Kidney epithelial cell (primary cell): Measurements from ENCODE around the gene ACOT2. TPM values are rescaled to one million over a fixed set of nuclear protein-coding genes. Genes with fewer than 3 reads are reported as not detected.
A peak's percentile ranks its signal among the peaks of the same experiment; 100 is the strongest.
"Not testable (repeated sequence)": the region's sequence is repeated elsewhere in the genome, so short reads cannot be mapped to it uniquely, and the experiment has no call there.

Source experiments
- DNase-seq: peaks from one replicate; pipeline ENCODE4 v3.0.0-alpha.2; 2010; ENCODE audit warnings: low read depth
- H3K27me3 ChIP-seq: 2 replicates; pipeline ENCODE4 v1.6.0; 2011; ENCODE audit warnings: low read length; ENCODE audit not compliant: control insufficient read depth, insufficient read depth
- H3K36me3 ChIP-seq: 2 replicates; pipeline ENCODE4 v1.5.1; 2011; ENCODE audit warnings: low read length; ENCODE audit not compliant: control insufficient read depth, insufficient read depth
- H3K4me3 ChIP-seq: 2 replicates; pipeline ENCODE4 v1.5.1; 2011; ENCODE audit warnings: low read depth, mild to moderate bottlenecking, control low read depth, low read length
- total RNA-seq: library from RNA; depleted of rRNA; stranded (reverse); fragments of >200 nt; gene quantifications from 2 replicates; pipeline ENCODE4 v1.2.3, GENCODE V29; 2015
- TF ChIP-seq, protein P1 (sequence below): IDR thresholded peaks from 2 replicates; pipeline ENCODE4 v1.5.1; 2011; ENCODE audit warnings: mild to moderate bottlenecking, moderate library complexity, low read length, control low read depth, inconsistent platforms; ENCODE audit not compliant: insufficient read depth, poor library complexity, severe bottlenecking

ACOT2 gene, protein sequence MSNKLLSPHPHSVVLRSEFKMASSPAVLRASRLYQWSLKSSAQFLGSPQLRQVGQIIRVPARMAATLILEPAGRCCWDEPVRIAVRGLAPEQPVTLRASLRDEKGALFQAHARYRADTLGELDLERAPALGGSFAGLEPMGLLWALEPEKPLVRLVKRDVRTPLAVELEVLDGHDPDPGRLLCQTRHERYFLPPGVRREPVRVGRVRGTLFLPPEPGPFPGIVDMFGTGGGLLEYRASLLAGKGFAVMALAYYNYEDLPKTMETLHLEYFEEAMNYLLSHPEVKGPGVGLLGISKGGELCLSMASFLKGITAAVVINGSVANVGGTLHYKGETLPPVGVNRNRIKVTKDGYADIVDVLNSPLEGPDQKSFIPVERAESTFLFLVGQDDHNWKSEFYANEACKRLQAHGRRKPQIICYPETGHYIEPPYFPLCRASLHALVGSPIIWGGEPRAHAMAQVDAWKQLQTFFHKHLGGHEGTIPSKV
- 19.2 and 26.2 TPM in 2 replicates for total RNA-seq

DNA sequence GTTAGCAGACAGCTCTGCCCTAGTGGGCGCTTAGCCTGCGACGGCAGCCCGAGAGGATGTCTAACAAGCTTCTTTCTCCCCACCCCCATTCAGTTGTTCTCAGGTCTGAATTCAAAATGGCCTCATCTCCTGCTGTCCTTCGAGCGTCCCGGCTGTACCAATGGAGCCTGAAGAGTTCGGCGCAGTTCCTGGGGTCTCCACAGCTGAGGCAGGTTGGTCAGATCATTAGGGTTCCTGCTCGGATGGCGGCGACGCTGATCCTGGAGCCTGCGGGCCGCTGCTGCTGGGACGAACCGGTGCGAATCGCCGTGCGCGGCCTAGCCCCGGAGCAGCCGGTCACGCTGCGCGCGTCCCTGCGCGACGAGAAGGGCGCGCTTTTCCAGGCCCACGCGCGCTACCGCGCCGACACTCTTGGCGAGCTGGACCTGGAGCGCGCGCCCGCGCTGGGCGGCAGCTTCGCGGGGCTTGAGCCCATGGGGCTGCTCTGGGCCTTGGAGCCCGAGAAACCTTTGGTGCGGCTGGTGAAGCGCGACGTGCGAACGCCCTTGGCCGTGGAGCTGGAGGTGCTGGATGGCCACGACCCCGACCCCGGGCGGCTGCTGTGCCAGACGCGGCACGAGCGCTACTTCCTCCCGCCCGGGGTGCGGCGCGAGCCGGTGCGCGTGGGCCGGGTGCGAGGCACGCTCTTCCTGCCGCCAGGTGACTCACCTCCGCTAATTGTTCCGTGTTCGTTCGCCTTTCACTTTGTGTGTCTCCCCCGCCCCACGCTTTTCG lies at the start of gene ACOT2:
TSS of gene ACOT2 (plus strand) at position 29 of the 774 bp plus-strand sequence. CDS start at position 57, 28 bp downstream.
- H3K27me3 ChIP-seq, H3K36me3 ChIP-seq: not testable (repeated sequence)
- peak; percentile 50 for DNase-seq
- peak within 1 kb of the TSS; percentile 38 for H3K4me3 ChIP-seq

DNA sequence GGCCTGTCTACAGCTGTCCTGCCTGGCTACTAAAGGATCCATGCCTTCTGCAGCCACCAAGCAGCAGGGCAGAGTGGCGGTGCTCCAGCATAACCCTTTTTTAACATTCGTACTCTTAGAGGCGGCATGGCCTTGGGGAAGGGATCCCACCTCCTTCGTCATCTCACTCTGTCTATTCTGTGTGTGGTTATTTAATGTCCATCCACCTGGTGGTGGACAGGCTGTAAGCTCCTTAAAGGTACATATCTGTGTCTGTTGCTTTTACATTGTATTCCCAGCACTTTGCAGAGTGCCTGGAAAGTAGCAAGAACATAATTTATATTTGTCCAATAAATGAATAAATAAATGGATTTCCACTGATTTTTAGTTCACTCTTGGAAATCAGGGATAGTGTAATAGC lies 47.8 kb upstream of the ACOT2 start:
- no peak for DNase-seq
- Histone ChIP-seq H3K36me3 (no peaks in the 10 kb centered on the region), H3K4me3 (no peak overlapping the region), H3K27me3 (no peaks in the 10 kb centered on the region)
- TF ChIP-seq, protein P1, sequence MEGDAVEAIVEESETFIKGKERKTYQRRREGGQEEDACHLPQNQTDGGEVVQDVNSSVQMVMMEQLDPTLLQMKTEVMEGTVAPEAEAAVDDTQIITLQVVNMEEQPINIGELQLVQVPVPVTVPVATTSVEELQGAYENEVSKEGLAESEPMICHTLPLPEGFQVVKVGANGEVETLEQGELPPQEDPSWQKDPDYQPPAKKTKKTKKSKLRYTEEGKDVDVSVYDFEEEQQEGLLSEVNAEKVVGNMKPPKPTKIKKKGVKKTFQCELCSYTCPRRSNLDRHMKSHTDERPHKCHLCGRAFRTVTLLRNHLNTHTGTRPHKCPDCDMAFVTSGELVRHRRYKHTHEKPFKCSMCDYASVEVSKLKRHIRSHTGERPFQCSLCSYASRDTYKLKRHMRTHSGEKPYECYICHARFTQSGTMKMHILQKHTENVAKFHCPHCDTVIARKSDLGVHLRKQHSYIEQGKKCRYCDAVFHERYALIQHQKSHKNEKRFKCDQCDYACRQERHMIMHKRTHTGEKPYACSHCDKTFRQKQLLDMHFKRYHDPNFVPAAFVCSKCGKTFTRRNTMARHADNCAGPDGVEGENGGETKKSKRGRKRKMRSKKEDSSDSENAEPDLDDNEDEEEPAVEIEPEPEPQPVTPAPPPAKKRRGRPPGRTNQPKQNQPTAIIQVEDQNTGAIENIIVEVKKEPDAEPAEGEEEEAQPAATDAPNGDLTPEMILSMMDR: no peak

DNA sequence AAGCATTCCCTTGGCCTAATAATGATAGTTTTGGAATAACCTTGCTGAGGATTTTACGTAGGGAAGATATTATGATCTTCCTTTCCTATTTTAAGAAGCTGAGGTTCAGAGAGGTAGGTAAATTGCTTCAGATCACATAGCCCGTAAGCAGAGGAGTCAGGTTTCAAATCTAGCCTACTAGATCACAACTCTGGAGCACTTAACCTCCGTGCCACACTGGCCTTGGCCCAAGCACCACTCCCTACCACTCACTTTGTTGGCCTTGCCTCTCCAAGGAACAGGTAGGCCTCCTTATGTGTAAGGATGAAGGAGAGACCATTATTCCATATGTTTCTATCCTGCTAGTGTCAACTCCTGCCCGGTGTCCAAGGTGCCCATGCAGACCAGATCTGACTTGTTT lies 44.5 kb upstream of the ACOT2 start:
- no peaks in the 10 kb centered on the region for H3K27me3 ChIP-seq
- no peak for DNase-seq
- no peak overlapping the region for H3K4me3 ChIP-seq
- no peaks in the 10 kb centered on the region for H3K36me3 ChIP-seq
- TF ChIP-seq, protein P1: no peak

DNA sequence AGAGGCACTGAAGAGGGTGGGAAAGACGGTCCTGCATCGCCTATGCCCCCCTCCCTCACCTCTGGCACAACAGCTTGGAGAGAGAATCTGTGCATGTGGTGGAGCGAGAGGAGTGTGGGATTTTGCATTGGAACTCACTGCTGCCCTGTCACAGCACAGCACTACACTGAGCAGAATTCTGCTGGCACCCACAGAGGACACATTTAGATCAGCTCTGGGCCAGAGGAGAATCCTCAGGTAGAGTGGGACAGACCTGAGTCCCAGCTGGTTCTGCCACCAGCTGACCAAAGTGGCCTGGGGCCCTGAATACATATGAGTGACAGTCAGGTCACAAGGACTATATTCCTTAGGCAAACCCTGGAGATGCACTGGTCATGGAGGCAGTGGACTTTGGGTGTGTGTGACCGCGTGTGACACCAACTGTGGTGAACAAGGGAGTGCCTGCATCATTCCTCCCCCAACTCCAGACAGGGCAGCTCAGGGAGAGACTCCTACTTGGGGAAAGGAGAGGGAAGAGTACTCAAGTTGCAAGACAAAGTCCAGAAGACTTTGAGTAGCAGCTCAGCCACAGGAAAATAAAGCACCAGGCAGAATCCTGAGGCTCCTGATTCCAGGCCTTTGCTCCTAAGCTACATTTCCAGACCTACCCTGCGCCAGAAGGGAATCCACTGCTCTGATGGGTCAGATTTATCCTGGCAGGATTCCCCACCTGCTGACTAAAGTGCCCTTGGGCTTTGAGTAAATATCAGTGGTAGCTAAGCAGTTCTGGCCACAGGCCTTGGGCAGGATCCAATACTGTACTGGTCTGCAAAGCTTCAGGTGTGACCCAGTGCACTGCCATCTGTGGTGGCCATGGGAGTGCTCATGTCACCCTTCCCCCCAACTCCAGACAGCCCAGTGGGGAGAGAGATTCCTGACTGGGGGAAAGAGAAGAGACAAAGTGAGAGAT lies 42.7 kb upstream of the ACOT2 start:
- TF ChIP-seq, protein P1: no peak
- H3K27me3 ChIP-seq: no peaks in the 10 kb centered on the region
- no peak overlapping the region for H3K4me3 ChIP-seq
- DNase-seq: no peak
- H3K36me3 ChIP-seq: no peaks in the 10 kb centered on the region

DNA sequence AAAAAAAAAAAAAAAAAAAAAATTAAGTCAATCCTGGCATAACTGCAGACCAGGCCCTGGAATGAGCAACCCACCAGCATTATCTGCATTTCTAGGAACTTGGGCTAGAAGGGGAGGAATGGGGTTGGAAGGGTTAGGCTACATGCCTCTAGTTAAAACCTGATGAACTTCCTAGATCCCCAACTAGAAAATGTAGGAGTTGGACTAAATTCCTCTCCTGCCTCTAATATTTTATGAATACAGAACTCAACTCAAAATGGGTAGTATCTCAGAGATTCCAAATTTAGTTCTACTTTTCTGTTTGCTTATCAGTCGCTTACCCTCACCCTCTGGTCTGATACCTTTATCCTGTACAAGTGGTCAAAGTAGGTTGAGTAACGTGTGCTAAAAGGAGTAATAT lies 39.7 kb upstream of the ACOT2 start:
- not testable (repeated sequence) for H3K36me3 ChIP-seq, H3K27me3 ChIP-seq, DNase-seq, H3K4me3 ChIP-seq

DNA sequence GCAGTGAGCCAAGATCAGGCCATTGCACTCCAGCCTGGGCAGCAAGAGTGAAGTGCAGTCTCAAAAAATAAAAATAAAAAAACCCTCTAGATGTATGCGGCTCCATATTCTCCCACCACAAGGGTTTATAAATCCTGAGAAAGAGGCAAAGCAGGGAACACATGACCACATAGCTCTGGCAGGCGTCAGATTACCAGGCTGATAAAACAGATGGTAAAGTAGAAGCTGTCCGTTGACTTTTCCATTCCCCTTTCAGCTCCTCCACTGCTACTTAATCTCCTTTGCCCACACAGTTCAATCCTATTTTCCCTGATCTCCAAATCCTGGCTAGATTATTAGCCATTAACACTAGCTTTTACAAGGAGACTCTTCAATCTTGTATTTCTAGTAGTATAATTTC lies 37.0 kb upstream of the ACOT2 start:
- not testable (repeated sequence) for H3K27me3 ChIP-seq, H3K4me3 ChIP-seq, DNase-seq, H3K36me3 ChIP-seq

DNA sequence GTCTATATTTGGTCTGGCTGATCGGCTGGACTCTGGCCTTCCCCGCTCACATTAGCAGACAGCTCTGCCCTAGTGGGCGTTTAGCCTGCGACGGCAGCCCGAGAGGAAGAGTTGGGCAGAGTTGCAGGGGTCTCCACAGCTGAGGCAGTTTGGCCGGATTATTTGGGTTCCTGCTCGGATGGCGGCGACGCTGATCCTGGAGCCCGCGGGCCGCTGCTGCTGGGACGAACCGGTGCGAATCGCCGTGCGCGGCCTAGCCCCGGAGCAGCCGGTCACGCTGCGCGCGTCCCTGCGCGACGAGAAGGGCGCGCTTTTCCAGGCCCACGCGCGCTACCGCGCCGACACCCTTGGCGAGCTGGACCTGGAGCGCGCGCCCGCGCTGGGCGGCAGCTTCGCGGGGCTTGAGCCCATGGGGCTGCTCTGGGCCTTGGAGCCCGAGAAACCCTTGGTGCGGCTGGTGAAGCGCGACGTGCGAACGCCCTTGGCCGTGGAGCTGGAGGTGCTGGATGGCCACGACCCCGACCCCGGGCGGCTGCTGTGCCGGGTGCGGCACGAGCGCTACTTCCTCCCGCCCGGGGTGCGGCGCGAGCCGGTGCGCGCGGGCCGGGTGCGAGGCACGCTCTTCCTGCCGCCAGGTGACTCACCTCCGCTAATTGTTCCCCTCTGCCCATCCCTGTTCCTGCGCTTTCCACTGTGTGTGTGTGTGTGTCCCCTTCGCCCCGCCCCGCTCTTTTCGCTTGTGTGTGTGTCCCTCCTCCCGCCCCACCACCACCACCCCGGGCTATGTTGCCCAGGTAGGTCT lies 31.6 kb upstream of the ACOT2 start:
- H3K4me3 ChIP-seq: peak overlapping the region; percentile 29
- not testable (repeated sequence) for H3K27me3 ChIP-seq, DNase-seq, H3K36me3 ChIP-seq
